Lower lobe of right lung (tissue), 2 donors: ENCODE measurements around the gene ARHGAP24. TPM values are rescaled to one million over a fixed set of nuclear protein-coding genes. Genes with fewer than 3 reads are reported as not detected.
"Not testable (repeated sequence)": the region's sequence is repeated elsewhere in the genome, so short reads cannot be mapped to it uniquely, and the experiment has no call there.

Source experiments
- ATAC-seq, 2 donors: fragments of 200-7000 bp; cut with Tn5 transposase; one replicate each; pipeline ENCODE4 v1.9.1; 2020 to 2022; ENCODE audit warnings: mild to moderate bottlenecking in 2 of 2, moderate library complexity in 2 of 2
- DNase-seq: peaks from one replicate; pipeline ENCODE4 v3.0.0-alpha.2; 2020
- H3K27ac ChIP-seq: fragments of 200-600 bp; one replicate; pipeline ENCODE4 v1.8.0; 2022
- H3K27me3 ChIP-seq: fragments of 200-600 bp; one replicate; pipeline ENCODE4 v1.8.0; 2022; ENCODE audit warnings: low read depth
- H3K36me3 ChIP-seq: fragments of 200-600 bp; one replicate; pipeline ENCODE4 v1.8.0; 2022; ENCODE audit warnings: mild to moderate bottlenecking
- H3K4me1 ChIP-seq: fragments of 200-600 bp; one replicate; pipeline ENCODE4 v1.8.0; 2022
- H3K4me3 ChIP-seq: fragments of 200-600 bp; one replicate; pipeline ENCODE4 v1.8.0; 2022; ENCODE audit warnings: mild to moderate bottlenecking
- H3K9me3 ChIP-seq: fragments of 200-600 bp; one replicate; pipeline ENCODE4 v1.8.0; 2022
- intact Hi-C: fragments of 100-400 bp; cut with DNase I; formaldehyde crosslinking; loops from one replicate; pipeline ENCODE4 v1.11.0; 2022
- total RNA-seq: library from RNA; stranded (reverse); fragmentation: NEBNext Ultra II Directional; extraction: Animal tissue kit (Norgen Biotek cat#: 25700); gene quantifications from one replicate; pipeline ENCODE4 v1.2.1, GENCODE V29; 2021
- TF ChIP-seq, protein P1 (sequence below): fragments of 200-600 bp; IDR thresholded peaks from one replicate; pipeline ENCODE4 v1.8.0; 2022; ENCODE audit warnings: antibody characterized with exemption, mild to moderate bottlenecking
- donor health status: DM: no; HTN: yes; CAD: no; lungs with severe emphysema.

Gene ARHGAP24
- total RNA-seq, 1 donor from 2014 or later = 28.7 TPM

- no peak overlapping the region for H3K4me3 ChIP-seq
- intact Hi-C loops = no loop called here
- ATAC-seq = no peak
- no peaks in the 10 kb centered on the region for H3K36me3 ChIP-seq
- TF ChIP-seq, protein P1, sequence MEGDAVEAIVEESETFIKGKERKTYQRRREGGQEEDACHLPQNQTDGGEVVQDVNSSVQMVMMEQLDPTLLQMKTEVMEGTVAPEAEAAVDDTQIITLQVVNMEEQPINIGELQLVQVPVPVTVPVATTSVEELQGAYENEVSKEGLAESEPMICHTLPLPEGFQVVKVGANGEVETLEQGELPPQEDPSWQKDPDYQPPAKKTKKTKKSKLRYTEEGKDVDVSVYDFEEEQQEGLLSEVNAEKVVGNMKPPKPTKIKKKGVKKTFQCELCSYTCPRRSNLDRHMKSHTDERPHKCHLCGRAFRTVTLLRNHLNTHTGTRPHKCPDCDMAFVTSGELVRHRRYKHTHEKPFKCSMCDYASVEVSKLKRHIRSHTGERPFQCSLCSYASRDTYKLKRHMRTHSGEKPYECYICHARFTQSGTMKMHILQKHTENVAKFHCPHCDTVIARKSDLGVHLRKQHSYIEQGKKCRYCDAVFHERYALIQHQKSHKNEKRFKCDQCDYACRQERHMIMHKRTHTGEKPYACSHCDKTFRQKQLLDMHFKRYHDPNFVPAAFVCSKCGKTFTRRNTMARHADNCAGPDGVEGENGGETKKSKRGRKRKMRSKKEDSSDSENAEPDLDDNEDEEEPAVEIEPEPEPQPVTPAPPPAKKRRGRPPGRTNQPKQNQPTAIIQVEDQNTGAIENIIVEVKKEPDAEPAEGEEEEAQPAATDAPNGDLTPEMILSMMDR = no peak
- no peaks in the 10 kb centered on the region for H3K9me3 ChIP-seq
- no peak overlapping the region for H3K27ac ChIP-seq
- no peaks in the 10 kb centered on the region for H3K27me3 ChIP-seq
- H3K4me1 ChIP-seq = peaks cover 8% of the 10 kb centered on the region
- no peak for DNase-seq
Observed at GRCh38 chr4:85512446-85513205, 37.7 kb downstream of the ARHGAP24 start.

DNA sequence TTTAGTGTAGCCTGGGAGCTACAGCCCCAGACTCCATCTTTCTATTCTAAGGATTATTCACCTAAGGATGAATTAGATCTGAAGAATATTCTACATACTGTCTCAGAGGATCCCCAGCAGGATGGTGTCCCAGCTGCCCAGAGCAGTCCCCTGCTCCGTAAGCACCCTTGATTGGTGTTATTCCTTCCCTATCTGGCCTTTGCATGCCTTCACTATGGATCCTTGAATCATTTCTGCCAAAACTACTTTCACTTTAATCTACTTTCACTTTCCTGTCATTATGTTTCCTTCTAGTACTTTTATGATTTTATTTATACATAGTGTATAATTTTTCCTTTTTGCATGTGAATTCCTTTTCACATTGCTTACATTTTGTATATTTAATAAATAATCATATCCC lies 39.2 kb downstream of the ARHGAP24 start:
- Histone ChIP-seq H3K9me3 (no peaks in the 10 kb centered on the region), H3K27me3 (no peaks in the 10 kb centered on the region), H3K4me3 (peak overlapping the region; percentile 27), H3K36me3 (no peaks in the 10 kb centered on the region), H3K4me1 (peaks cover 8% of the 10 kb centered on the region), H3K27ac (no peak overlapping the region)
- ATAC-seq = peak in 1 of 2 donors; percentile 64
- no peak for DNase-seq
- intact Hi-C loops = no loop called here
- TF ChIP-seq, protein P1 = no peak

DNA sequence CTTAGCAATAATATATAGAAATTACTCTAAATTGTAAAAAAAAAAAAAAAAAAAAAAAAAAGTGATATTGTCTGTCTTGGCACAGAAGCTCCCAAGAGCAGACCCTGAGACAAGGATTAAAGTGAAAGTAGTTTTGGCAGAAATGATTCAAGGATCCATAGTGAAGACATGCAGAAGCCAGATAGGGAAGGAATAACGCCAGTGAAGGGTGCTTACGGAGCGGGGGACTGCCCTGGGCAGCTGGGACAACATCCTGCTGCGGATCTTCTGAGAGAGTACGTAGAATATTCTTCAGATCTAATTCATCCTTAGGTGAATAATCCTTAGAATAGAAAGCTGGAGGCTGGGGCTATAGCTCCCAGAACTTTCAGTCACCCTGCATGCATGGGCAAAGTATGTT lies 39.8 kb downstream of the ARHGAP24 start:
- Histone ChIP-seq H3K9me3 (no peaks in the 10 kb centered on the region), H3K4me3 (peak overlapping the region; percentile 27)
- TF ChIP-seq, protein P1 = no peak

GRCh38 chr4:85515701-85516100 lies 40.8 kb downstream of the ARHGAP24 start:
- no peak for DNase-seq
- Histone ChIP-seq H3K27me3 (no peaks in the 10 kb centered on the region), H3K4me1 (peaks cover 8% of the 10 kb centered on the region), H3K27ac (no peak overlapping the region), H3K9me3 (no peaks in the 10 kb centered on the region), H3K4me3 (no peak overlapping the region), H3K36me3 (no peaks in the 10 kb centered on the region)
- intact Hi-C loops = no loop called here
- TF ChIP-seq, protein P1 = no peak
- no peak for ATAC-seq

More for the DNA sequence above, 39.8 kb downstream of the ARHGAP24 start:
- H3K27me3 ChIP-seq = no peaks in the 10 kb centered on the region
- no peaks in the 10 kb centered on the region for H3K36me3 ChIP-seq
- H3K27ac ChIP-seq = no peak overlapping the region
- intact Hi-C loops = no loop called here
- peak in 1 of 2 donors; percentile 44 for ATAC-seq
- DNase-seq = no peak
- peaks cover 8% of the 10 kb centered on the region for H3K4me1 ChIP-seq

GRCh38 chr4:85518526-85518925 lies 43.6 kb downstream of the ARHGAP24 start:
- H3K27ac ChIP-seq, H3K4me1 ChIP-seq, H3K36me3 ChIP-seq, DNase-seq, H3K9me3 ChIP-seq, H3K4me3 ChIP-seq, intact Hi-C loops, ATAC-seq, H3K27me3 ChIP-seq: not testable (repeated sequence)
